ENCODE measurements around the gene KDELR1.

The KDELR1 gene

GRCh38 chr19:48370955-48371354, 20.4 kb downstream of the KDELR1 start:
- no peak for FAIRE-seq

DNA sequence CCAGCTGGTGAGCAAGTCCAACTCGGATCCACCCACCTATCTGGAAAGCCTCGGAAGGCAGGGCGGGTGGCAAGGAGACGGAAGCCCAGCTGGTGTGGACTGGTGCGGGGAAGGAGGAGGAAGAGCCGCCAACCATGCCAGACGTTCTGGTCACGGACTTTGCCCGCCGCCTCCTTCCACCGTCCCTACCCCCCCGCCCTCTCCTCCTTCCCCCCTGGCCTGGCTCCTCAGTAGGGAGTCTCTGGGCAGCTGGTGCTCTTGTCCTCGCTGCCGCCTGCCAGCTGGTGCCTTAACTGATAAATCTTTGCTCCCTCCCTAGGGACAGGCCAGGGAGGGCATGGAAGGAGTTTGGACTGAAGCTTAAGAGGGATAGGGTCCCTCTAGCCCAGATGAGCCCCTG, 22.4 kb downstream of the KDELR1 start:
- FAIRE-seq, result no peak

- no peak for FAIRE-seq
Measured at GRCh38 chr19:48367855-48368254, 23.5 kb downstream of the KDELR1 start.

- no peak for FAIRE-seq
Measured at GRCh38 chr19:48365602-48366001, 25.7 kb downstream of the KDELR1 start.

DNA sequence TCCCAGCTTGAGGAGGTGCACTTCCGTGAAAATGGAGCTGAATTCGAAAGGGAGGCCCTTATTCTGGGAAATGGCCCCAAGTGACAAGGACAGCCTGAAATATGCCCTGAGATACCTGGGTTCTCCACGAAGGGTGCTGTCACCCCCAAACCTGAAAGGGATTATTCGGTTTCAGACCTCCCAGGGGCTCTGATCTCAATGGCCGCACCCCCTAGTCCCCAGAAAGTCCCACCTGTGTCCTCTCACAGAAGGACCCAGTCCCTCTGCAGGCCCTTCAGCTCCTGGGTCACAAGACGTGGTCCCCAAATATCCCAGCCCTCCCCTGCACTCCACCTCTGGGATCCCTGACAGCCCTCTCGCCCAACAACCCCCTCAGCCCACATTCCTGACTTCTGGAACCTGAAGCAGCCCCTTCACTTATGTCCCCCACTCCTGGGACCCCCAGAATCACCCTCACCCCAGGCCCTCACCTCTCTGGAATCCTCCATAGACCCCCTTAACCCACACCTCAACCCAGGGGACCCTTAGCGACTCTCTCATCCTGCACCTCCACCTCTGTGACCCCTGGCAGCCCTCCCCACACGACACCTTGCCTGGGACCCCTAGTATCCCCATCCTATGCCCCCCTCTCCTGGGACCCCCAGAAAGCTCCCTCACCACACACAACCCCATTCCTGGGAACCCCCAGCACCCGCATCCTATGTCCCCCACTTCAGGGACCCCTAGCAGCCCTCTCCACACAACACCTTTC, 26.6 kb downstream of the KDELR1 start:
- FAIRE-seq, result no peak

GRCh38 chr19:48363810-48364597, 27.3 kb downstream of the KDELR1 start, which contains the start of the genes SYNGR4 and TMEM143:
Gene SYNGR4 (plus strand): TSS chr19:48364367. CDS start chr19:48365843, 1,476 bp downstream.
Gene TMEM143 (minus strand): TSS chr19:48363940. CDS start chr19:48363920, 20 bp downstream.
- peak; percentile 79 for FAIRE-seq

GRCh38 chr19:48363500-48363809, 27.9 kb downstream of the KDELR1 start:
- no peak for FAIRE-seq

DNA sequence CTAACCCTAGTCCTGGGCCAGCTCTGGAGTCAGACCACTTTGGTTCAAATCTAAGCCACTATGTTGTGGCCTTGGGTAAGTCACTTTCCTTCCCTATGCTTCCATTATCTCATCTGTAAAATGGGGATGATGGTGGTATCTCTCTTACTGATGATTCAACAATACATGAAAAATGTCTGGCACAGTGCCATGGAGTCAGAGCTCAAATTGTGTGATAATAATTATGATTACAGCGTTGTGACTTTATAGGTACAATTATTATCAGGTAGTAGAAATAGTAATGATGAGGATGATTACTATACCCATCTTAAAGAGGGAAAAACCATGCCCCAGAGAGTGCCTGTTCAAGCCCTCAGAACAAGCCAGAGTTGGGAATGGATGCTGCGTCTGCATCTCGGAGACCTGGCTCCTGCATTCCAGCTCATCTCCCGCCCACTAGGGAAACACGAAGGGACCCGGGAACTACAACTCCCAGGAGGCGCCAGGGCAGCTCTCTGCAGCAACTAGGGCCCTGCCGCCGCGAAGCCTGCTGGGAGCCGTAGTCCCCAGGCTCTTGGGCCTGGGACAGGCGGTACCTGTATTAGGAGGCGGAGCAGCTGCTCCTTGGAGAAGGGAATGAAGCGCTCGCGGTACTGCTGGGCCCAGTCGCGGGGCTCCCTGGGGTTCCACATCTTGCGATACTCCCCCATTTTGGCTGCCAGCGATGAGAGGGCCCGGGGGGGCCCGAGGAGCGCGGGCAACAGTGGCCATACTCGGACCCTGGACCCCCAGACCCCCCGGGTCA, 28.4 kb downstream of the KDELR1 start:
- no peak for FAIRE-seq

DNA sequence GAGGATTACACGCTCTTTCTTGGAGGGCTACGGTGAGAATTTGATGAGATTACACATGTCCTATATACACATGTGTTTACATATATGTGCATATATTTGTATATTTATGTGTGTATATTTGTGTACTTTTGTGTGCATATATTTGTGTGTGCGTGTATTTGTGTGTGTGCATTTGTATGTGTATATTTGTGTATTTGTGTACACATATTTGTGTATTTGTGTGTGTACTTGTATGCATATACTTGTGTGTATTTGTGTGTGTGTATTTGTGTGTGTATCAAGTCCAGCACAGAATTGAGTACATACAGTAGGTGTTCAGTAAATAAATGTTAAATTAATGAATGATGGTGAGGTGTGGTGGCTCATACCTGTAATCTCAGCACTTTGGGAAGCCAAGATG, 29.4 kb downstream of the KDELR1 start:
- FAIRE-seq, result no peak

DNA sequence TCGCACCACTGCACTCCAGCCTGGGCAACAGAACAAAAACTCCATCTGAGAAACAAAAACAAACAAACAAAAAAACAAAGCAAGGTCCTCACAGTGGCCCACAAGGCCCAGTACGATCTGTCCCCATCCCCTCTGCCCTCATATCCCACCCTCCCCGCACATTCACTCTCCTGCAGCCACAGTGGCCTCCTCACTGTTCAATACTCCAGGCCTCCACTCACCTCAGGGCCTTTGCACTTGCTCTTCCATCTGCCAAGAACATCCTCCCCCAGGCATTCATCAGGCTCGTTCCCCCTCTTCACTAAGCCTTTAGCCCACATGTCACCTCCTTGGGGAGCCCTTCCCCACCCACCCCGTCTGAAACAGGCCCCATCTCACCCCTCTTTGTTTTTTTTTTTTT, 32.2 kb downstream of the KDELR1 start:
- FAIRE-seq, result no peak

GRCh38 chr19:48355365-48355954, 35.9 kb downstream of the KDELR1 start:
- FAIRE-seq, result no peak

GRCh38 chr19:48354332-48354992, 36.9 kb downstream of the KDELR1 start:
- no peak for FAIRE-seq

DNA sequence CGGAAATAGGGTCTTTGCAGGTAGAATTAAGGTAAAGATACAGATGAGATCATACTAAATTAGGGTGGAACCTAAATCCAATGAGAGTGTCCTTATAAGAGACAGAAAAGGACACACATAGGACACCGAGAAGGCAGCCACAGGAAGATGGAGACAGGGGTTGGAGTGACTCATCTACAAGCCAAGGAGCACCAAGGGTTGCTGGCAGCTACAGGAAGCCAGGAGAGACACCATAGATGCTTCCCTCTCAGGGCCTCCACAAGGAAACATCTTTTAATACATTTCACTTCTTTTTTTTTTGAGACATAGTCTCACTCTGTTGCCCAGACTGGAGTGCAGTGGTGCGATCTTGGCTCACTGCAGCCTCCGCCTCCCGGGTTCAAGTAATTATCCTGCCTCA, 37.7 kb downstream of the KDELR1 start:
- FAIRE-seq, result no peak

- FAIRE-seq, result no peak
Measured at GRCh38 chr19:48351341-48351752, 40.0 kb downstream of the KDELR1 start.

DNA sequence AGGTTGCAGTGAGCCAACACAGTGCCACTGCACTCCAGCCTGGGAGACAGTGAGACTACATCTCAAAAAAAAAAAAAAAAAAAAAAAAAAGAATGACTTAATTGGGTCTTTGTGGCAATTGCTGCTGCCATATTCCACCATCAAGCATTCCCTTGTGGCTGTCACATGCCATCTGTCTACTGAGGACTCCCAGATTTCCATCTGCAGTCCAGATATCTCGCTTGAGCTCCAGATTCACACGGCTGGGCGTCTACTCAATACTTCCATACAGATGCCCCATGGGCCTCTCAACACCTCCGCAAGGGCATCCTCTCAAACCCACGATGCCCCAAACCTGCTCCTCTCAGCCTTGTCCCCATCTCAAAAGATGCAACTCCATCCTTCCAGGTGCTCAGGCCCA, 40.5 kb downstream of the KDELR1 start:
- no peak for FAIRE-seq

GRCh38 chr19:48348737-48349136, 42.6 kb downstream of the KDELR1 start:
- FAIRE-seq, result no peak

DNA sequence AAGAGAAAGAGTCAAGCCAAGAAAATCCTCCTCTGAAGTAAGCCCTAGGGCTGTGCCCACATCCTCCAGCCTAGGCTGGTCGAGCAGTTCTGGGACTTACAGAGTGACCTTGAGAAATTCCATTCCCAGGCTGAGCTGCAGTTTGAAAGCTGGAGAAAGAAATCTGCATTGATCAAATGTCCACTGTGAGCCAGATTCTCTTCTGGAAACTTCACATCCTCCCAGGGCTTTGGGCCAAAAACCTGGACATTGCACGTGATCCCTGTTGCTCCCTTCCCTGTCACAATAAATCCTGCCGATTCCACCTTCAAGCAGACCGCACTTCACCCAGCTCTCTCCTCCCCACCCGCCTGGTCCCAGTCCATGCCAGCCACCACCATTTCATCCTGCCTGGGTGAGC, 43.3 kb downstream of the KDELR1 start:
- FAIRE-seq, result no peak

DNA sequence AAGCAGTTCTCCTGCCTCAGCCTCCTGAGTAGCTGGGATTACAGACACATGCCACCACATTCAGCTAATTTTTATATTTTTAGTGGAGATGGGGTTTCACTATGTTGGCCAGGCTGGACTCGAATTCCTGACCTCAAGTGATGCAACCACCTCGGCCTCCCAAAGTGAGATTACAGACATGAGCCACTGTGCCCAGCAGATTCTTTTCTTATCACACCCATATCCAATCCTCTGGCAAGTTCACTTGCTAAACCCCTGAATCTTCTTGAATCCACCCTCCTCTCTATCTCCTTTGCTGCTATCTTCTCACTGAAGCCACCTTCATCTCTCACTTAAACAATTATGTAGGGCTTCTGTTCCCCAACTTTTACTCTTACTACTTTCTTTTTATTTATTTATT, 45.2 kb downstream of the KDELR1 start:
- no peak for FAIRE-seq

DNA sequence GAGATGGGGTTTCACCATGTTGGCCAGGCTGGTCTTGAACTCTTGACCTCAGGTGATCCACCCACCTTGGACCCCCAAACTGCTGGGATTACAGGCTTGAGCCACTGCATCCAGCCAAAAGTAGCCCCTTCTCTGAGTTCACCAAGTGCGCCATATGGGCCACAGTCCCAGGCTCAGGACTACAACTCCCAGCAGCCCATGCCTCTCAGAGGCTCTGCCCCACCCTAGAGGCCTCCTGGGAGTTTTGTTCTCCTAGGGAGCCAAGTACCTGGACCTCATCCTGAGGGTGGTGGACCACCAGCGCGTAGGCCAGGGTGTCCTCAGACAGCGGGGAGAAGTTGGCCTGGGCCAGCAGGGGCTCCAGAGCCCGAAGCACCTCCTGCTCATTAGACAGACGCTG, 46.5 kb downstream of the KDELR1 start:
- FAIRE-seq, result no peak

DNA sequence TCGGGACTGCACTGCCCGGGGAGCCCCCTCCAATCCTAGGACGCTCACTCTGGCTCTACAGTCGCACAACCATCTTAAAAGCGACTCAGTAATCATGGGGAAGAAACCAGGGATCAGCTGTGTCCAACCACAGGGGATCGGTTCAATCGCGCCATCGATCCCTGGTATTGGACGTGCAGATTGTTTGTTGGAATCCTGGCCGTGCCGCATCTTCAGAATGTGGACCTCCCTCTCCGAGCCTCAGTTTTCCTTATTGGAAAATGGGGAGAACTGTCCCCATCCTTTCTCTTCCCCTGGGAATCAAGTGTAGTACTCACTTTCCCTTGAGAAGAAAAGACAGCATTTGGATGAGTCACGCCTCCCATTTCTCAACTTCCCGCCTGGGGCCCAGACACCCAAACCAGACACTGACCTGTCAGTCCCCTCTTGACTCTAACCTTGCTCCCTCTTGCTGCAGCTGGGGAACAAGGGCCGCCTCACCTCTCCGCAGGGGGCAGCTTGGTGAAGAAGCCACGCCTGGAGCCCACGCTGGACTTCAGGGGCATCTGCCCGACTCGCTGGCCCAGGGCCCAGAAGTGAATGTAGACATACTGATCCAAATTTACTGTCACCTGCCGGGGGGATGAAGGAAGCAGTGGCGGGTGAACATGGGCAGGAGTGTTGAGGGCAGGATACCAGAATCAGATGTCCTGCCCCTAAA, 48.4 kb downstream of the KDELR1 start:
- FAIRE-seq, result no peak

DNA sequence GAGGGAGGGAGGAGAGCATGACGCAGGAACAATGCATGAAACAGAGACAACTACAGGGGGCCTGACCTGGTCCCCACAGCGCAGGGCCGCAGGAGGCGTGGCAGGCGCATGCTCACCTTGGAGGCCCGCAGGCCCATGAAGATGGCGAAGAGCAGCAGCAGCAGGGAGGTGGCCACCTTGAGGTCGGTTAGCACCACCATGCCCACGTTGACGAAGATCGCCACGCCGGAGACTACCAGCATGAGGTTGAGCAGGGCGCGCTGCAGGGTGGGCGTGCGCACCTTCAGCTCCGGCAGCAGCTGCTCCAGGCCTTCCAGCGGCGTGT, 49.0 kb downstream of the KDELR1 start:
- no peak for FAIRE-seq

Data from colon (tissue), 2 donors.